ENCODE results near the gene RUNX2.

- TF ChIP-seq CTCF (conservative IDR thresholded peaks at IDR 0.05; ENCODE audit: low read length) (no peak), EZH2phosphoT487 (IDR thresholded peaks at IDR 0.05; ENCODE audit: borderline replicate concordance, low read depth, low read length) (no peak)
Measured at GRCh38 chr6:45630314-45630713, 302.2 kb downstream of the RUNX2 start.

All from OCI-LY7 (cell line).